GM10266 (cell line): ENCODE results near the gene MAGOH.

ENCODE experiments used
- DNase-seq: peaks from one replicate; pipeline ENCODE4 v3.0.0; 2012; ENCODE audit errors: extremely low spot score
- CTCF ChIP-seq: IDR thresholded peaks from 2 replicates; pipeline ENCODE4 v1.5.1; 2012; ENCODE audit warnings: mild to moderate bottlenecking, low read depth; ENCODE audit not compliant: control insufficient read depth, insufficient read depth; ENCODE audit errors: missing control alignments

MAGOH gene

GRCh38 chr1:53275566-53275965, 37.2 kb upstream of the MAGOH start:
- no peak for DNase-seq
- no peak for TF ChIP-seq CTCF

- DNase-seq = no peak
- no peak for TF ChIP-seq CTCF
These were observed 36.3 kb upstream of the MAGOH start for GRCh38 chr1:53274541-53275185.

- no peak for TF ChIP-seq CTCF
- no peak for DNase-seq
These were observed 35.7 kb upstream of the MAGOH start for GRCh38 chr1:53274026-53274425.

- DNase-seq = no peak
- no peak for TF ChIP-seq CTCF
These were observed 35.2 kb upstream of the MAGOH start for GRCh38 chr1:53273526-53273925.

- TF ChIP-seq CTCF = no peak
- no peak for DNase-seq
These were observed 34.0 kb upstream of the MAGOH start for GRCh38 chr1:53272349-53272748.

GRCh38 chr1:53271446-53272090, 33.2 kb upstream of the MAGOH start:
- no peak for TF ChIP-seq CTCF
- no peak for DNase-seq

GRCh38 chr1:53270873-53271272, 32.6 kb upstream of the MAGOH start:
- DNase-seq = no peak
- TF ChIP-seq CTCF = no peak
